KMS-11 (cell line): ENCODE data around the gene PDCD4.

Experiments
- H2AFZ ChIP-seq: fragments of 200-600 bp; sonication (generic); 2 replicates; pipeline ENCODE4 v1.6.1; 2016; ENCODE audit warnings: antibody characterized with exemption, mixed run types, low read depth
- H3K27ac ChIP-seq: fragments of 200-600 bp; sonication (generic); 2 replicates; pipeline ENCODE4 v1.6.1; 2016; ENCODE audit warnings: mild to moderate bottlenecking, mixed run types
- H3K27me3 ChIP-seq: fragments of 200-600 bp; sonication (generic); 2 replicates; pipeline ENCODE4 v1.6.1; 2017; ENCODE audit warnings: mild to moderate bottlenecking, low read depth, mixed run types, moderate library complexity; ENCODE audit not compliant: insufficient read depth
- H3K36me3 ChIP-seq: fragments of 200-600 bp; sonication (generic); 2 replicates; pipeline ENCODE4 v1.6.1; 2017; ENCODE audit warnings: mild to moderate bottlenecking, mixed run types; ENCODE audit not compliant: insufficient read depth
- H3K4me1 ChIP-seq: fragments of 200-600 bp; sonication (generic); 2 replicates; pipeline ENCODE4 v1.6.1; 2016; ENCODE audit warnings: mild to moderate bottlenecking, low read depth, mixed run types; ENCODE audit not compliant: poor library complexity, severe bottlenecking
- H3K4me2 ChIP-seq: fragments of 200-600 bp; sonication (generic); 2 replicates; pipeline ENCODE4 v1.7.0; 2016; ENCODE audit warnings: mild to moderate bottlenecking, mixed run types
- H3K4me3 ChIP-seq: fragments of 200-600 bp; sonication (generic); IDR thresholded peaks from 2 replicates; pipeline ENCODE4 v1.6.1; 2017; ENCODE audit warnings: low read depth, low read length, mixed read lengths; ENCODE audit not compliant: insufficient read depth
- H3K79me2 ChIP-seq: fragments of 200-600 bp; sonication (generic); 2 replicates; pipeline ENCODE4 v1.6.1; 2016; ENCODE audit warnings: low read depth, mixed run types; ENCODE audit not compliant: insufficient read depth
- H3K9ac ChIP-seq: fragments of 200-600 bp; sonication (generic); 2 replicates; pipeline ENCODE4 v1.6.1; 2016; ENCODE audit warnings: mild to moderate bottlenecking, mixed run types
- H4K20me1 ChIP-seq: fragments of 200-600 bp; sonication (generic); 2 replicates; pipeline ENCODE4 v1.6.1; 2016; ENCODE audit warnings: mild to moderate bottlenecking, mixed run types; ENCODE audit not compliant: insufficient read depth
- CTCF ChIP-seq: fragments of 200-600 bp; sonication (generic); conservative IDR thresholded peaks from 2 replicates; pipeline ENCODE4 v1.6.1; 2017; ENCODE audit warnings: low read depth, mild to moderate bottlenecking, antibody characterized with exemption, low read length, moderate library complexity, mixed read lengths

The PDCD4 gene

DNA sequence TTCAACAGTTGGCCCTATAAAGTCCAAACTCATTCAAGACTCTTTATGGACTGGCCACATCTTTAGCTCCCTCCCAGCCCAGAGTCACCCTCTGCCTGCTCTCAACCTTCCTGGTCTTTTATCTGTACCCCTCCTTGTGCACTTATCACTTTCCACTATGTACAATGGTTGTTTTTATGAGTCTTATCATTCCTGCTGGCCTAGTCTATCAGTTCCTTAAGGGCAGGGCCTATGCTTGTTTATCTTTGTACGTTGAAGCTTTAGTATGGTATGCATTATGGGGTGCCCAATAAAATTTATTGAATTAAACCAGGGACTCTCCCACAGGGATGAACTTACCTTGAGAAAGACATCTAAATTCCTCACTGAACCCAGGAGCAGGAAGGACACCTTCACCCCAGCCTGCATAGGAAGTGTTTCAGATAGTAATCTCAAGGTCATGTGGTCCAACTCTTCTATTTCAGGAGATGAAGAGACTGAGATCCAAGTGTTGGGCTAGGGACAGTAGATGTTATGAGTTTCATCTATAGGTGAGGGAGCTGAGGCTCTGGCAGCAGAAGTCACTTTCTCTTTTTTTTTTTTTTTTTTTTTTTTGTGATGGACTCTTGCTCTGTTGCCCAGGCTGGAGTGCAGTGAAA lies 13.3 kb upstream of the PDCD4 start:
- Histone ChIP-seq H3K27ac (peak overlapping the region; percentile 91), H2AFZ (peak overlapping the region; percentile 70), H3K4me1 (peaks cover 49% of the 10 kb centered on the region), H4K20me1 (no peaks in the 10 kb centered on the region), H3K4me2 (peak overlapping the region; percentile 30), H3K27me3 (no peaks in the 10 kb centered on the region), H3K79me2 (no peaks in the 10 kb centered on the region), H3K4me3 (no peak overlapping the region), H3K9ac (peak overlapping the region; percentile 39; the same call in 1 of the 2 replicates), H3K36me3 (no peaks in the 10 kb centered on the region)
- TF ChIP-seq CTCF, result no peak

GRCh38 chr10:110859206-110859972 lies 12.3 kb upstream of the PDCD4 start:
- Histone ChIP-seq H3K4me3 (no peak overlapping the region), H3K27ac (peak overlapping the region; percentile 91), H3K79me2 (no peaks in the 10 kb centered on the region), H4K20me1 (no peaks in the 10 kb centered on the region), H3K9ac (no peak overlapping the region), H3K27me3 (no peaks in the 10 kb centered on the region), H3K4me1 (peaks cover 49% of the 10 kb centered on the region), H3K4me2 (peak overlapping the region; percentile 29; the same call in 1 of the 2 replicates), H2AFZ (peak overlapping the region; percentile 0; the same call in 1 of the 2 replicates), H3K36me3 (no peaks in the 10 kb centered on the region)
- TF ChIP-seq CTCF, result no peak

GRCh38 chr10:110859973-110860376 lies 11.8 kb upstream of the PDCD4 start:
- no peak for TF ChIP-seq CTCF
- H4K20me1 ChIP-seq, result no peaks in the 10 kb centered on the region
- H3K4me1 ChIP-seq, result peaks cover 54% of the 10 kb centered on the region
- H3K27ac ChIP-seq, result peak overlapping the region; percentile 91; the same call in 1 of the 2 replicates
- H3K4me3 ChIP-seq, result no peak overlapping the region
- H3K27me3 ChIP-seq, result no peaks in the 10 kb centered on the region
- H3K79me2 ChIP-seq, result no peaks in the 10 kb centered on the region
- H2AFZ ChIP-seq, result peak overlapping the region; percentile 0; the same call in 1 of the 2 replicates
- no peaks in the 10 kb centered on the region for H3K36me3 ChIP-seq
- no peak overlapping the region for H3K9ac ChIP-seq
- H3K4me2 ChIP-seq, result peak overlapping the region; percentile 29; the same call in 1 of the 2 replicates

DNA sequence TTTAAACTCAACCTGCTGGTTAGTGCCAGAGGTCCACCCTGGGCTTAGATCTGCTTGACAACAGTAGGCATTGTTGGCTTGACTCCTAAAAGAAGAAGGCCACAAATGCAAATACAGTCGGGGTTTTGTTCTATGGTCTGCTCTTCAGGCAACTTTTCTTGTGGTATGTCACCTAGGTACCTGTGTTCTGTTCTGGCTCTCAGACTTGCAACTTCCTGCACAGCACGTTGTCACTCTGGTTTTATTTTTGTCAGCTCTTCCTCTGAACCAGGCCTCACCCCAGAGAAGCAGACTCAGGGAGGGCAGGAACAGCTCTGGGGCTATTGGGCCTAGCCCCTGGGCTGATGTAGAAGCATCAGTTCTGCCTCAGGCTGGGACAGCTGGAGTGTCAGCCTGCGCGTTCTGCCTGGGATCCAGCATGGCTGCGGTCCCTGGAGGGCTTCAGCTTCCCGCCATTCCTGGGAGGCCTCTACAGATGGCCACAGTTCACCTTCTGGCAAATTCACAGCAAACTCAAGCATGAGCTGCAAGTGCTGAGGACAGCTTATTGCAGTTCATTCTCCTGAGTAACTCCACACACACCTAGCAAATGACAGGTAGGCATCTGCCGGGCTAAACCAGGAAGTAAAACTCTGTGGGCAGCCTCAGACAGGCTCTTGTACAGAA lies 11.0 kb upstream of the PDCD4 start:
- Histone ChIP-seq H3K4me3 (no peak overlapping the region), H3K27me3 (no peaks in the 10 kb centered on the region), H4K20me1 (no peaks in the 10 kb centered on the region), H3K36me3 (no peaks in the 10 kb centered on the region), H2AFZ (peak overlapping the region; percentile 75), H3K9ac (no peak overlapping the region), H3K27ac (peak overlapping the region; percentile 17; the same call in 1 of the 2 replicates), H3K79me2 (no peaks in the 10 kb centered on the region), H3K4me1 (peaks cover 54% of the 10 kb centered on the region), H3K4me2 (peak overlapping the region; percentile 29)
- no peak for TF ChIP-seq CTCF
